GM19328 (cell line): ENCODE data around the gene ALPP.
"Not testable (repeated sequence)": the region's sequence is repeated elsewhere in the genome, so short reads cannot be mapped to it uniquely, and the experiment has no call there.

ENCODE experiments used
- ATAC-seq: cut with Tn5 transposase; IDR thresholded peaks from one replicate; pipeline ENCODE4 v1.9.1; 2021; ENCODE audit warnings: mild to moderate bottlenecking, moderate library complexity; ENCODE audit not compliant: unreplicated experiment

ALPP gene

GRCh38 chr2:232363064-232363783 is 15.3 kb upstream of the ALPP start:
- not testable (repeated sequence) for ATAC-seq

DNA sequence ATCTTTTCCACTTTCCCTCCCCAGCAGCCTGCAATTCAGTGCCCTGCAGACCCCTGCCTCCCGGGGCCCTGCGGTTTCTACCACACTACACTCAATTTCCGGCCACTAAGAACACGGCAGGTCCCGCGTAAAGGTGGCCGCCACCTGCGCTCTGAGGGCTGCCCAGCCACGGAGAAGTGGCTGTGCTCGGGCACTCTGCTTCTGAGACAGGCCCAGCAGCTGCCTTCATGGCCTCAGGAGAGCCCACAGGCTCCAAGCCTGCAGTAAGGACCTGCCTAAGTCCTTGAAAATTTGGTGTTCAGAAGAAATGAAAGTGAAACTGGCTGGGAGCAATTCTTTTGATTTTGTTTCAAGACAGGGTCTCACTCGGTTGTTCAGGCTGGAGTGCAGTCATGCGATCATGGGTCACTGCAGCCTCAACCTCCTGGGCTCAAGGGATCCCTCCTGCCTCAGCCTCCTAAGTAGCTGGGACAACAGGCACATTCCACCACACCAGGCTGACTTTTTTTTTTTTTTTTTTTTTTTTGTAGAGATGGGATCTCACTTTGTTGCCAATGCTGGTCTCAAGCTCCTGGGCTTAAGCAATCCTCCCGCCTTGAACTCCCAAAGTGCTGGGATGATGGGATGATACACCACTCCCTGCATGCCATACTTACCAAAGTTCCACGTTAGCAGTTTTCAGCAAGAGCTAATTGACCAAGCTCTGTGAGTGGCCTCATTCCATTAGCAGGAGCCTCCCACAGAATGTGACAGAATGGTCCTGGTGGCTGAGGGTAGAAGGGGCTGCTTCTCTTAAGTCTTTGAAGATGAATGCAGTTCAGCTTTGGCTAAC is 14.6 kb upstream of the ALPP start:
- no peak for ATAC-seq

GRCh38 chr2:232364806-232365594 is 13.6 kb upstream of the ALPP start:
- not testable (repeated sequence) for ATAC-seq

- ATAC-seq, result no peak
Measured at GRCh38 chr2:232365621-232366321, 12.8 kb upstream of the ALPP start.

DNA sequence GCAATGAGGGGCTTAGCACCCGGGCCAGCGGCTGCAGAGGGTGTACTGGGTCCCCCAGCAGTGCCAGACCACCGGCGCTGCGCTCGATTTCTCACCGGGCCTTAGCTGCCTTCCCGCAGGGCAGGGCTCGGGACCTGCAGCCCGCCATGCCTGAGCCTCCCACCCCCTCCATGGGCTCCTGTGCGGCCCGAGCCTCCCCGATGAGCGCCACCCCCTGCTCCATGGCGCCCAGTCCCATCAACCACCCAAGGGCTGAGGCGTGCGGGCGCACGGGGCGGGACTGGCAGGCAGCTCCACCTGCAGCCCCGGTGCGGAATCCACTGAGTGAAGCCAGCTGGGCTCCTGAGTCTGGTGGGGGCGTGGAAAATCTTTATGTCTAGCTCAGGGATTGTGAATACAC is 12.1 kb upstream of the ALPP start:
- not testable (repeated sequence) for ATAC-seq

- no peak for ATAC-seq
Measured at GRCh38 chr2:232367016-232367415, 11.5 kb upstream of the ALPP start.

DNA sequence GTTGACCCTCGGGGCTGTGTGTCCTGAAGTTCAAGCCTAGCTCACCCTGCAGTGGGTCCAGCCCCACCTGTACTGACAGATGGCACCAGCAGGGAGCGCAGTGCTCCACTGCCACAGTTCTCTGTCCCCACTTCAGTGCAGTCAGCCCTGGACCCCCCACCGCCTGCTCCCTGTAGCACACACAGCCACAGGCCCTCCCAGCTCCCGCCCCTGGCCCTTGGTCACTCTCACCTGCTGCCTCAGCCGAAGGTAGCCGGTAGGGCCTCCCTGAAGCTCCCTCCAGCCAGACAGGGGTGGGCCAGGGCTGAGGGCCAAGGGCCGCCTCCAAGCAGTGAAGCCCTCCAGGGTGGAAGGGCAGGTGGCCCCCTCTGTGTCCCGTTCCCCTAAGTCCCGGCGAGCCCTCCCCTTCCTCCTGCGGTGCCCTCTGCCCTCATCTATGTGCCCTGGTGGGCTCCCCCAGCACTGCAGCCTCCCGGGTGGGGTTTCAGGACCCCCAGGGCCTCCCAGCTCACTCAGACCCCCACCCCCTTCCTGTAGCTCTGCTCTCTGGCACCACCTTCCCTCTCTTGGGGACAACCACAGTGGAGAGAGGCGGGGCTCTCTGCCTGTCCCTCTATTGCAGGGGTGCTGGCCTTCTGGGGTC is 10.8 kb upstream of the ALPP start:
- no peak for ATAC-seq

DNA sequence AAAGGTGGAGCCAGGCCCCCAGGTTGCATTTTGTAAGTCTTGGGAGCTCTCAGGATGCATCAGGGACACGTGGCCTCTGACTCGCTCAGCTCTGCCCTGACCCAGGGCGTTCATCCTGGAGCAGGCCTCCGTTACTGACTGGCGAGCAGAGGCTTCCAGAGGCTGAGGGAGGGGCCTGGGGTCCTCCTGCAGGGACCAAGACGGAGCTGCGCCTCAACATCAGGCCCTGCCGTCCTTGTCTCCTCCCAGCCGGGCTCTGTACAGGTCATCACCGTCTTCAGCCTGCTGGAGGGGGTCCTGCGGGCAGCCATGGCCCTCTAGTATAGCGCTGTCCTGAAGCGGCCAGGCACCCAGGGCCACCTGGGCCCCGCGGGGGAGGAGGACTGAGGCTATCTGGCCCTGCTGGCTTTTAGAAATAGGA is 10.2 kb upstream of the ALPP start:
- no peak for ATAC-seq

- no peak for ATAC-seq
Measured at GRCh38 chr2:232369126-232369951, 9.2 kb upstream of the ALPP start.

- not testable (repeated sequence) for ATAC-seq
Measured at GRCh38 chr2:232370007-232370406, 8.5 kb upstream of the ALPP start.

DNA sequence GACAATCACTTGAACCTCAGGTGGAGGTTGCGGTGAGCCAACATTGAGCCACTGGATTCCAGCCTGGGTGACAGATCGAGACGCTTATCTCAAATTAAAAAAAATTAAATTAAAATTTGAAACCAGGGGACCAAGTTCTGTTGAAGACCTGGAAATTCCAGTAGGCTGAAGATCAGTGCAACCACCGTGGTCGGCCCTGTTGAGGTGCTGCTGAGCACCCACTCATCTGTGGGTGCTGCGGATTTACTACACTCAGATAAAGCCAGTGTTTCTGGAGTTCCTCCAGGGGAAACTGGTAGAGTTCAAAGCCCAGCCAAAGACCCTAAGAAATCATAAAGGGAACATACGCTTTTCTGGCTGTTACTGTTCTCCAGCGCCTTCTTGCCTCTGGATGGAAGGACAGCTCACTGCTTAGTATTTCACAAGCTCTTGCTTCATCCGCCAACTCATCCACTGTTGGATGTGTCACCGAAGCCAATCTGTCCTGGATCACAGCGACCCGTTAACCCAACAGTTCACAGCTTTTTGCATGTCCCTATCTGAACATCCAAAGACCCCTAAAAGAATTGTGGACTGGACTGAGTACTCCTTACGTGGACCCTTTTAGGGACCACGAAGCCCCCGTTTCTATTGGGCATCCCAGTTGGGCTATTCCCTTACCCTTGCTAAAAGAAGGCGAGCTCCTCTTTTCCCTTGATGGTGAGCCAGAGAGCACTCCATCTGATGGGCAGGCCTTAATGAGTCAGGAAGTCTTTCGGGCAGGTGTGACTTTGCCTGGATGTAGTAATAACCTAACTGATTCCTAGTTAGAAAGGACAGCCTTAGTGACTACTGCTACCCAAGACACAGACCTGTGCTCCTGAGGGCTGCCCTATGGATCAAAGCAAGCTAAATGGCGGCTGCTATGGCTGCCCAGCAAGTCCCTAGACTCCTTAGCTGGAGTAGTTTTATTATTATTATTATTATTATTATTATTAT is 6.0 kb upstream of the ALPP start:
- no peak for ATAC-seq

- no peak for ATAC-seq
Measured at GRCh38 chr2:232374356-232374755, 4.2 kb upstream of the ALPP start.

DNA sequence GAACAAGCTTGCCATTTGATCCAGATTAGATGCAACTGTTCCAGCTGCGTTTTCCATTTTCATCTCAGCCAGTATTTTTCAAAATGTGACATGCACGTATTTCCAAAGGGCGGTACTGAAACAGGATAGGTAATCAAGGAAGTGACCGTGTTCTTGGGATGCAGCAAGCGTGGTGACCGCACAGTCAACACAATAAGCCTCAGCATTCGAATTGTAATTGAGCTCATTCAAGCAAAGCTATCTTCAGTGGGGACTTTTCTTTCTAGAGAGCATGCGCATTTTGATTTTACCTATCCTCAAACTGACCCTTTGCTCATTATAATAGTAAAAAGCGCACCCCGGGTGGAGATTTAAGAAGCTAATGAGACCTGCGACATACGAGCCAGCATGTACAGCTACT is 3.4 kb upstream of the ALPP start:
- no peak for ATAC-seq

DNA sequence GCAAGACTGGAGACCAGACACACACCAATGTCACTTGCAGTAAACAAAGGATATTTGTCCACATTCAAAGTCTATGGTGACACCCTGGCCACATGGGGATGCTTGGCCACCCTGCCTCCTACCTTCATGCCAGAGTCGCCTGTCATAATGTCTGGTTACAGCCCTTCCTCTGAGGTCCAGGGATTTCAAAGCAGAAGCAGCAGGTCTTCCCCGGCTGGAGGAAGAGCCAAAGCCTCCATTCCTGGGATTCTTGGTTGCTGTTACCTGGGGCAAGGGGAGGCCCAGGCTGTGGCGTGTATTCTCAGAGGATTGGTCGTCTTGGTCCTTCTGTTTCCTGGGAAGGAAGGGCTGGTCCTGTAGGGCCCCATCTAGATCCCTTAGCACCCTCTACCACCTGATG is 2.3 kb upstream of the ALPP start:
- no peak for ATAC-seq

DNA sequence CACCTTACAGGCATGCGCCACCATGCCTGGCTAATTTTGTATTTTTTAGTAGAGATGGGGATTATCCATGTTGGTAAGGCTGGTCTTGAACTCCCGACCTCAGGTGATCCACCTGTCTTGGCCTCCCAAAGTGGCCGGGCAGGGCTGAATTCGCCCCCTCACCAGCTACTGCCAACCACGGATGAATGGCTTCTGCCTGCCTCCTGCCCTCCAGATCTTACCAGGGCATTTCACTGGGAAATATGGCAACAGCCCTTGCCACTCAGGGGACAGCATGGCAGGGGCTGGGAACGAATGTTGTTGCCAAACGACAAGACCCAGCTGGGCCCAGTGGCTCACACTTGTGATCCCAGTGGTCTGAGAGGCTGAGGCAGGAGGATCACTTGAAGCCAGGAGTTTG is 1.8 kb upstream of the ALPP start:
- no peak for ATAC-seq

DNA sequence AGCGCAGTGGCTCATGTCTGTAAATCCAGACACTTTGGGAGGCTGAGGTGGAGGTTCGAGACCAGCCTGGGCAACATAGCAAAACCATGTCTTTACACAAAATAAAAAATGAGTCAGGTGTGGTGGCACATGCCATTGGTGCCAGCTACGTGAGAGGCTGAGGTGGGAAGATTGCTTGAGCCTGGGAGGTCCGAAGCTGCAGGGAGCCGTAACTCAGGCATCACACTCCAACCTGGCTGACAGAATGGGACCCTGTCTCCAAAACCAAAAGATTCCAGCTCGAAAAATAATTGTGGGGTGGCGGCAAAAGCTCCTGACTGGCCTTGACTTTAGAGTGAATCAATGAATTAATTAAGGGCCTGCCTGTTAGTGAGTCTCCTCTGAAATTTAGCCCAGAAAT is 1.2 kb upstream of the ALPP start:
- no peak for ATAC-seq

- ATAC-seq, result no peak
Measured at GRCh38 chr2:232377841-232378734, 463 bp upstream of the ALPP start.
